ENCODE results near the gene PAAF1. TPM values are rescaled to one million over a fixed set of nuclear protein-coding genes. Genes with fewer than 3 reads are reported as not detected.

PAAF1 gene
- polyA plus RNA-seq, 2 of the 4 experiments (the other 2 are of a cell fraction) = 16.6 to 25.1 TPM

GRCh38 chr11:73902303-73902702 is 25.5 kb downstream of the PAAF1 start:
- no peak for TF ChIP-seq REST (IDR thresholded peaks at IDR 0.05)
- TF ChIP-seq FOXS1 (CRISPR knock-in tag; IDR thresholded peaks at IDR 0.05) = no peak
- TF ChIP-seq POLR2A (IDR thresholded peaks at IDR 0.05; ENCODE audit: low read length) = no peak
- no peak for TF ChIP-seq JUNB (IDR thresholded peaks at IDR 0.05)
- TF ChIP-seq SMC3 (IDR thresholded peaks at IDR 0.05) = no peak
- TF ChIP-seq RARB (CRISPR knock-in tag; IDR thresholded peaks at IDR 0.05) = no peak
- no peak for TF ChIP-seq CBX8 (IDR thresholded peaks at IDR 0.05)
- TF ChIP-seq EHF (CRISPR knock-in tag; IDR thresholded peaks at IDR 0.05) = no peak
- no peak for TF ChIP-seq ZNF302 (CRISPR knock-in tag; IDR thresholded peaks at IDR 0.05)
- no peak for TF ChIP-seq PBX3 (IDR thresholded peaks at IDR 0.05)
- peak; percentile 81 for TF ChIP-seq MAFK (IDR thresholded peaks at IDR 0.05; ENCODE audit: partially characterized antibody)
- no peak for TF ChIP-seq RAD21 (conservative IDR thresholded peaks at IDR 0.05 in 1 of 2, IDR thresholded peaks at IDR 0.05 in 1 of 2)
- TF ChIP-seq JUN (IDR thresholded peaks at IDR 0.05) = no peak
- no peak for TF ChIP-seq FOSL2 (IDR thresholded peaks at IDR 0.05)
- TF ChIP-seq FOSL2 (CRISPR knock-in tag; IDR thresholded peaks at IDR 0.05) = no peak
- TF ChIP-seq NFE2L2 (conservative IDR thresholded peaks at IDR 0.05; ENCODE audit: low read length) = peak; percentile 37; the same call in 1 of the 2 replicates
- TF ChIP-seq PHF8 (IDR thresholded peaks at IDR 0.05; ENCODE audit: borderline replicate concordance, low read depth) = no peak
- no peak overlapping the region for H3K4me2 ChIP-seq
- FAIRE-seq (no peak), DNase-seq (ENCODE audit: low read depth in 1 of 2, low spot score in 1 of 2) (no peak), ATAC-seq (no peak)
- no peak overlapping the region; a peak in 1 of 6 replicates for H3K27ac ChIP-seq
- ChIA-PET POLR2A (no interaction called here), CTCF (interaction anchor here (1.3 kb wide), 1 partner anchor 15 kb away, joined by 4 read pairs; no protein-coding TSS in a partner anchor)
- H3K9me3 ChIP-seq = no peaks in the 10 kb centered on the region
- WGBS (ENCODE audit: missing lambda C conversion rate) = 100% methylated on average over 1 of the region's 1 CpG
- H3K4me3 ChIP-seq = no peak overlapping the region
- H3K4me1 ChIP-seq = peaks cover 2% of the 10 kb centered on the region; the same call in 2 of the 3 replicates

GRCh38 chr11:73907191-73907590 is 30.4 kb downstream of the PAAF1 start:
- 77% methylated on average over 4 of the region's 4 CpGs for WGBS (ENCODE audit: missing lambda C conversion rate)
- Histone ChIP-seq H3K27ac (0 out of 6 replicates have a peak overlapping the region, but pooled peaks of 1 of the 2 experiments have one; percentile 24), H3K4me2 (no peak overlapping the region), H3K4me3 (no peak overlapping the region), H3K4me1 (peaks cover 5% of the 10 kb centered on the region; the same call in 2 of the 3 replicates), H3K9me3 (no peaks in the 10 kb centered on the region)
- POLR2A ChIA-PET = interaction anchor here (1.0 kb wide), 1 partner anchor 119 kb away, joined by 3 read pairs; no protein-coding TSS in a partner anchor
- ATAC-seq (peak; percentile 99), DNase-seq (ENCODE audit: low read depth in 1 of 2, low spot score in 1 of 2) (peak; percentile 49 to 75), FAIRE-seq (no peak)
- no peak for TF ChIP-seq FOSL2 (IDR thresholded peaks at IDR 0.05)
- peak; percentile 28; the same call in 1 of the 2 replicates for TF ChIP-seq FOSL2 (CRISPR knock-in tag; IDR thresholded peaks at IDR 0.05)
- TF ChIP-seq CTCF (IDR thresholded peaks at IDR 0.05) = 0 out of 3 replicates have a peak, but pooled peaks have one; percentile 8
- TF ChIP-seq HDAC2 (IDR thresholded peaks at IDR 0.05) = no peak
- 0 out of 5 replicates have a peak, but pooled peaks of 1 of the 2 experiments have one; percentile 6 for TF ChIP-seq RAD21 (conservative IDR thresholded peaks at IDR 0.05 in 1 of 2, IDR thresholded peaks at IDR 0.05 in 1 of 2)
- CTCF ChIA-PET = interaction anchor here (0.6 to 1.8 kb wide), 6 partner anchors 8 to 1910 kb away, joined by 3 to 4 read pairs (median 3); partner anchors contain the start of gene UCP2

Data from A549 (cell line).